WTC11 (cell line): Measurements from ENCODE around the gene EXOSC2.

Source experiments
- AR ChIP-seq: fragments of 250-450 bp; sonication (Bioruptor Pico); IDR thresholded peaks from 2 replicates; pipeline ENCODE4 v1.9.0; 2021; ENCODE audit warnings: mild to moderate bottlenecking
- CREB1 ChIP-seq: sonication (generic); formaldehyde crosslinking; IDR thresholded peaks from 2 replicates; pipeline ENCODE4 v1.8.0; 2023; ENCODE audit warnings: mild to moderate bottlenecking, missing genetic modification reagents
- CTCF ChIP-seq: fragments of 200-600 bp; IDR thresholded peaks from 2 replicates; pipeline ENCODE4 v1.8.0; 2022; ENCODE audit warnings: antibody characterized with exemption
- E2F4 ChIP-seq: sonication (generic); formaldehyde crosslinking; IDR thresholded peaks from 2 replicates; pipeline ENCODE4 v1.8.1; 2022; ENCODE audit warnings: low read depth, mild to moderate bottlenecking, moderate library complexity, missing genetic modification reagents, borderline replicate concordance
- FOXP1 ChIP-seq: sonication (generic); formaldehyde crosslinking; IDR thresholded peaks from 2 replicates; pipeline ENCODE4 v1.8.0; 2022; ENCODE audit warnings: missing genetic modification reagents, mild to moderate bottlenecking, moderate library complexity, borderline replicate concordance
- HMGXB4 ChIP-seq: sonication (generic); formaldehyde crosslinking; IDR thresholded peaks from 2 replicates; pipeline ENCODE4 v1.8.1; 2023; ENCODE audit warnings: mild to moderate bottlenecking, moderate library complexity, missing genetic modification reagents
- NR1H2 ChIP-seq: sonication (generic); formaldehyde crosslinking; IDR thresholded peaks from 2 replicates; pipeline ENCODE4 v1.9.0; 2021; ENCODE audit warnings: mild to moderate bottlenecking, moderate library complexity, missing genetic modification reagents
- RELA ChIP-seq: sonication (generic); formaldehyde crosslinking; IDR thresholded peaks from 2 replicates; pipeline ENCODE4 v1.8.1; 2022; ENCODE audit warnings: missing genetic modification reagents, mild to moderate bottlenecking, borderline replicate concordance
- SP1 ChIP-seq: sonication (generic); formaldehyde crosslinking; conservative IDR thresholded peaks from 2 replicates; pipeline ENCODE4 v1.8.1; 2022; ENCODE audit warnings: missing genetic modification reagents
- TP53 ChIP-seq: sonication (generic); formaldehyde crosslinking; IDR thresholded peaks from 2 replicates; pipeline ENCODE4 v1.8.1; 2023; ENCODE audit warnings: mild to moderate bottlenecking, missing genetic modification reagents
- ZNF121 ChIP-seq: sonication (generic); formaldehyde crosslinking; IDR thresholded peaks from 2 replicates; pipeline ENCODE4 v1.8.0; 2023; ENCODE audit warnings: missing genetic modification reagents
- ZNF263 ChIP-seq: sonication (generic); formaldehyde crosslinking; IDR thresholded peaks from 2 replicates; pipeline ENCODE4 v1.8.1; 2022; ENCODE audit warnings: low read depth, mild to moderate bottlenecking, moderate library complexity, missing genetic modification reagents

- TF ChIP-seq CTCF (no peak), HMGXB4 (no peak), ZNF263 (CRISPR knock-in tag) (no peak), NR1H2 (no peak), ZNF121 (CRISPR knock-in tag) (no peak), SP1 (CRISPR knock-in tag) (no peak), FOXP1 (CRISPR knock-in tag) (no peak), RELA (CRISPR knock-in tag) (no peak), E2F4 (no peak), TP53 (CRISPR knock-in tag) (no peak), CREB1 (no peak), AR (CRISPR knock-in tag) (no peak)
These were observed 21.7 kb downstream of the EXOSC2 start for GRCh38 chr9:130715270-130715669.
